SK-N-SH treated with all-trans-retinoic acid at 6 μM for 48 hours (cell line): ENCODE data around the gene NEK1.

ENCODE experiments used
- ATAC-seq: fragments of 200-7000 bp; cut with Tn5 transposase; 3 replicates; pipeline ENCODE4 v1.9.1; 2020; ENCODE audit warnings: mild to moderate bottlenecking, moderate library complexity
- ARNTL ChIP-seq: fragments of 450-650 bp; formaldehyde crosslinking; IDR thresholded peaks from 2 replicates; pipeline ENCODE4 v1.5.0; 2020; ENCODE audit warnings: low read depth, mild to moderate bottlenecking, moderate library complexity, borderline replicate concordance
- BACH2 ChIP-seq: fragments of 250-450 bp; sonication (Bioruptor Pico); IDR thresholded peaks from 2 replicates; pipeline ENCODE4 v1.9.0; 2021; ENCODE audit warnings: mild to moderate bottlenecking, borderline replicate concordance
- ESRRG ChIP-seq: fragments of 250-450 bp; sonication (Bioruptor Pico); IDR thresholded peaks from 2 replicates; pipeline ENCODE4 v1.6.1; 2021; ENCODE audit warnings: mild to moderate bottlenecking
- GLIS3 ChIP-seq: fragments of 250-450 bp; sonication (Bioruptor Pico); IDR thresholded peaks from 2 replicates; pipeline ENCODE4 v1.5.0; 2020; ENCODE audit warnings: mild to moderate bottlenecking, moderate library complexity
- ISL1 ChIP-seq: fragments of 250-450 bp; sonication (Bioruptor Pico); IDR thresholded peaks from 2 replicates; pipeline ENCODE4 v2.1.2; 2022; ENCODE audit warnings: mild to moderate bottlenecking, moderate library complexity
- OSR1 ChIP-seq: fragments of 250-450 bp; sonication (Bioruptor Pico); IDR thresholded peaks from 2 replicates; pipeline ENCODE4 v1.8.0; 2022; ENCODE audit warnings: moderate library complexity, mild to moderate bottlenecking, inconsistent platforms
- POU6F1 ChIP-seq: fragments of 250-450 bp; sonication (Bioruptor Pico); IDR thresholded peaks from 2 replicates; pipeline ENCODE4 v1.8.0; 2021; ENCODE audit warnings: low read depth, mild to moderate bottlenecking, moderate library complexity, borderline replicate concordance
- PPARA ChIP-seq: fragments of 250-450 bp; sonication (Bioruptor Pico); IDR thresholded peaks from 2 replicates; pipeline ENCODE4 v1.5.0; 2020; ENCODE audit warnings: mild to moderate bottlenecking, borderline replicate concordance
- RARB ChIP-seq: fragments of 250-450 bp; sonication (Bioruptor Pico); IDR thresholded peaks from 2 replicates; pipeline ENCODE4 v1.8.0; 2021; ENCODE audit warnings: mild to moderate bottlenecking, moderate library complexity
- SNAI2 ChIP-seq: fragments of 250-450 bp; sonication (Bioruptor Pico); IDR thresholded peaks from 2 replicates; pipeline ENCODE4 v1.5.0; 2020; ENCODE audit warnings: mild to moderate bottlenecking, moderate library complexity
- TCF4 ChIP-seq: fragments of 250-450 bp; sonication (Bioruptor Pico); IDR thresholded peaks from 2 replicates; pipeline ENCODE4 v1.8.0; 2021; ENCODE audit warnings: mild to moderate bottlenecking, moderate library complexity, borderline replicate concordance
- TOX ChIP-seq: fragments of 250-450 bp; sonication (Bioruptor Pico); IDR thresholded peaks from 2 replicates; pipeline ENCODE4 v1.8.0; 2021; ENCODE audit warnings: mild to moderate bottlenecking, moderate library complexity, borderline replicate concordance
- ZC3H10 ChIP-seq: fragments of 250-450 bp; sonication (Bioruptor Pico); IDR thresholded peaks from 2 replicates; pipeline ENCODE4 v1.5.1; 2021; ENCODE audit warnings: mild to moderate bottlenecking, moderate library complexity
- ZFP3 ChIP-seq: fragments of 250-450 bp; sonication (Bioruptor Pico); IDR thresholded peaks from 2 replicates; pipeline ENCODE4 v1.5.0; 2020; ENCODE audit warnings: mild to moderate bottlenecking, moderate library complexity
- ZFP30 ChIP-seq: fragments of 450-650 bp; formaldehyde crosslinking; IDR thresholded peaks from 2 replicates; pipeline ENCODE4 v1.5.0; 2022; ENCODE audit warnings: mild to moderate bottlenecking, moderate library complexity
- ZNF565 ChIP-seq: fragments of 450-650 bp; formaldehyde crosslinking; conservative IDR thresholded peaks from 2 replicates; pipeline ENCODE4 v1.5.0; 2020; ENCODE audit warnings: low read depth, mild to moderate bottlenecking, moderate library complexity
- ZNF70 ChIP-seq: fragments of 450-650 bp; formaldehyde crosslinking; IDR thresholded peaks from 2 replicates; pipeline ENCODE4 v1.5.0; 2020; ENCODE audit warnings: mild to moderate bottlenecking, moderate library complexity
- ZNF8 ChIP-seq: fragments of 450-650 bp; formaldehyde crosslinking; IDR thresholded peaks from 2 replicates; pipeline ENCODE4 v1.5.0; 2020; ENCODE audit warnings: mild to moderate bottlenecking, moderate library complexity

NEK1 gene

DNA sequence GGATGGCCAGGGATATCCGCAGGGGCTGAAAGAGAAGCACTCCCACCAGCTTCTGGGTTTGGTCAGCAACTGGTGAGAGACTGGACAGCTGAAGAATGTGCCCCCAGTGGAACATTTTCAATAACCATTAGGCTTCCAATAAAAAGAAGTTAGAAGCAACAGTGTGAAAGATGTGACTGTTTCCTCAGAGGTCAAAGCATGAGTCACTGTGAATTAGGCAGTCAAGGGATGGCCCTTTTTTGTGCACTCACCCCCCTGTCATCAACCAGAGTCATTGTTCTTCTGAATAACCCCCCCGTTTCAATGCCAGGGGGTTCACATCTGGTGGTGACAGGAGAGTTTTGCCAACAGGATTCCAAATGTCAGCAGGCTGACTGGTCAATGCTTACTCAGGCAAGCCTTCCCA, 267.1 kb downstream of the NEK1 start:
- TF ChIP-seq TOX (CRISPR knock-in tag) (no peak), SNAI2 (no peak), ZNF565 (no peak), BACH2 (no peak), OSR1 (CRISPR knock-in tag) (no peak), ZFP30 (CRISPR knock-in tag) (no peak), GLIS3 (CRISPR knock-in tag) (no peak), RARB (no peak), ZNF8 (CRISPR knock-in tag) (no peak), ZFP3 (no peak), ISL1 (CRISPR knock-in tag) (no peak), POU6F1 (no peak), PPARA (CRISPR knock-in tag) (no peak), ARNTL (CRISPR knock-in tag) (no peak), ESRRG (CRISPR knock-in tag) (no peak), TCF4 (CRISPR knock-in tag) (no peak), ZC3H10 (CRISPR knock-in tag) (no peak), ZNF70 (CRISPR knock-in tag) (no peak)
- TF ChIP-seq, all 23 proteins: peak for 0

More for the DNA sequence above, 267.1 kb downstream of the NEK1 start:
- ATAC-seq: no peak
